Astrocyte (in vitro differentiated cells and primary cell): ENCODE data around the gene DAZAP2.

ENCODE experiments used
- CTCF ChIP-seq: IDR thresholded peaks from 2 replicates; pipeline ENCODE4 v1.5.1; 2011; ENCODE audit warnings: low read depth, mild to moderate bottlenecking, inconsistent platforms, low read length, moderate library complexity; ENCODE audit not compliant: insufficient read depth
- EZH2 ChIP-seq: IDR thresholded peaks from 2 replicates; pipeline ENCODE4 v1.6.1; 2012; ENCODE audit warnings: mild to moderate bottlenecking, low read length, inconsistent platforms; ENCODE audit not compliant: insufficient read depth

DNA sequence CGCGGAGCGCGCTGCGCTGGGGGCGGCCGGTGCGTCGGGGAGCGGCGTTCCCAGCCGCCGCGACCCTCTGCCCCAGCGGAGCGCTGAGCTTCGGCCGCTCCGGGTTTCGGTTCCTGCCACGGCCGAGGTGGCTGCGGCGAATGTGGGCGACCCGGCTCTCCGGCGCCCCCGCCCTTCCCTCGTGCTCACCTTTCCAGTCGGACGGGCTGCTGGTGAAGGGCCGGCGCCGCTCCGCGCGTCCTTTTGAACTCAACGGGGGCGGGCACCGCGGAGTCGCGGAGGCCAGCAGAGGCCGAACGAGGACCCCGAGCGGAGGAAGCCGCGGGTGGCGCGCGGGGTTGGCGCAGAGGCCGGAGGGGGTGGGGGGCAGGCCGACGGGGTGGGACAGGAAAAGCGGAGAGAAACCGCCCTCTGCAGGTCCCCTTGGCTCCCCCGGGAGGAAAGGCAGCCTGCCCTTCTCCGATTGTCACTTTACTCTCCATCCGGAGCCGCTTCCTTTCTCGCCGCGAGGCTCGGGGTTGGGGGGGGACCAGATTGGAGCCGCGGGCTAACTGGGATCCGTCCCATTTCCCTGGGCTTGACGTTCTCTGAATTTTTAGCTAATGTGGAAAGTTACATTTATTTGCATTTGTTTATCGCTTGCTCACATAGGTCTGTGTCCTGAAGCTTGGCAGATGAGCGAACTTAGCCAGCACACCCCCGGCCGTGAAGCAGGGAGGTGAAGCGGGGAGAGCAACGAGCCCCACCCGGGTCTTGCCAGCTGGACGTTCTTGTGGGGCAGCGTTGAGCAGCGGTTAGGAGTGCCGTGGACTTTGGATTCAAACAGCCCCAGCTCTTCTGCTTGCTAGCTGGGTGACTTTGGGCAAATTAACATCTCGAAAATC lies 31.7 kb downstream of the DAZAP2 start, which contains the start of gene SMAGP:
- TF ChIP-seq CTCF (no peak), EZH2 (no peak)
